Measurements from ENCODE around the gene BCL6.

GRCh38 chr3:187734841-187735240 lies 10.4 kb downstream of the BCL6 start:
- TF ChIP-seq CTCF (conservative IDR thresholded peaks at IDR 0.05; ENCODE audit: low read length) (no peak), EZH2phosphoT487 (IDR thresholded peaks at IDR 0.05; ENCODE audit: borderline replicate concordance) (no peak)
